HepG2 (cell line): ENCODE results near the gene KAT6B. TPM values are rescaled to one million over a fixed set of nuclear protein-coding genes. Genes with fewer than 3 reads are reported as not detected.

ENCODE experiments used
- EHMT2 ChIP-seq: fragments of 200-600 bp; sonication (generic); IDR thresholded peaks from 2 replicates; pipeline ENCODE4 v1.7.0; 2017; ENCODE audit warnings: antibody characterized with exemption, low read depth, low read length, borderline replicate concordance
- EP300 ChIP-seq, 3 experiments: sonication (generic) in 1 of 3; formaldehyde crosslinking in 1 of 3; IDR thresholded peaks; 2 replicates each; pipeline versions ENCODE4 v1.5.1 to v1.6.1; 2011 to 2020; ENCODE audit warnings: low read depth in 2 of 3, low read length in 2 of 3, borderline replicate concordance in 1 of 3, improper control_type of control experiment in 1 of 3, mild to moderate bottlenecking in 1 of 3, missing genetic modification reagents in 1 of 3, moderate library complexity in 1 of 3
- GFI1 ChIP-seq: sonication (generic); formaldehyde crosslinking; IDR thresholded peaks from 2 replicates; pipeline ENCODE4 v1.5.0; 2020; ENCODE audit warnings: missing genetic modification reagents, mild to moderate bottlenecking, borderline replicate concordance
- HMGXB4 ChIP-seq, 2 experiments: sonication (generic) in 1 of 2; formaldehyde crosslinking in 1 of 2; IDR thresholded peaks; 2 replicates each; pipeline versions ENCODE4 v1.4.0 to v1.6.1; 2018 to 2020; ENCODE audit warnings: missing genetic modification reagents in 2 of 2, borderline replicate concordance in 1 of 2, low read depth in 1 of 2, mild to moderate bottlenecking in 1 of 2, missing biosample characterization in 1 of 2
- NFIB ChIP-seq: sonication (generic); formaldehyde crosslinking; IDR thresholded peaks from 2 replicates; pipeline ENCODE4 v1.9.0; 2021; ENCODE audit warnings: missing genetic modification reagents, mild to moderate bottlenecking, borderline replicate concordance
- PCBP1 ChIP-seq: fragments of 200-400 bp; formaldehyde crosslinking; IDR thresholded peaks from 2 replicates; pipeline ENCODE4 v1.6.1; 2017; ENCODE audit warnings: mild to moderate bottlenecking, low read depth, low read length, borderline replicate concordance
- PHF20 ChIP-seq: sonication (generic); formaldehyde crosslinking; IDR thresholded peaks from 2 replicates; pipeline ENCODE4 v1.5.0; 2020; ENCODE audit warnings: mild to moderate bottlenecking, missing genetic modification reagents
- ZNF367 ChIP-seq: sonication (generic); formaldehyde crosslinking; IDR thresholded peaks from 2 replicates; pipeline ENCODE4 v1.4.0; 2020; ENCODE audit warnings: missing genetic modification reagents, borderline replicate concordance
- ZNF564 ChIP-seq: sonication (generic); formaldehyde crosslinking; IDR thresholded peaks from 2 replicates; pipeline ENCODE4 v1.8.1; 2023; ENCODE audit warnings: mild to moderate bottlenecking, missing genetic modification reagents
- ZNF589 ChIP-seq: sonication (generic); formaldehyde crosslinking; conservative IDR thresholded peaks from 2 replicates; pipeline ENCODE4 v1.8.0; 2022; ENCODE audit warnings: mild to moderate bottlenecking, moderate library complexity, missing genetic modification reagents
- polyA plus RNA-seq, 8 experiments: library from polyadenylated mRNA; depleted of rRNA in 3 of 8; stranded (reverse) in 7 of 8; unstranded in 1 of 8; fragments of >200 nt; fragmentation: Illumina TruSeq in 4 of 8; extraction: Trizol in 4 of 8; gene quantifications; 2 replicates each; pipeline versions ENCODE4 v1.2.1 to v1.2.3, GENCODE V29; 2011 to 2016; ENCODE audit warnings: low read depth in 4 of 8, missing spikeins in 1 of 8, mixed read lengths in 1 of 8; ENCODE audit not compliant: insufficient read depth in 1 of 8
- total RNA-seq, 5 experiments: library from RNA; depleted of rRNA; stranded (reverse); fragments of >200 nt; fragmentation: Illumina TruSeq; extraction: Trizol; gene quantifications; 2 replicates each; pipeline ENCODE4 v1.2.3, GENCODE V29; 2016; ENCODE audit warnings: low read depth in 1 of 5
- TF ChIP-seq, protein P1 (sequence below): sonication (generic); formaldehyde crosslinking; IDR thresholded peaks from 2 replicates; pipeline ENCODE4 v1.4.0; 2020; ENCODE audit warnings: missing genetic modification reagents

KAT6B gene
- total and polyA plus RNA-seq, 2 of the 13 experiments (the other 11 are each of a cell fraction or from before 2014, with no cell fraction given), result 3.0 to 9.5 TPM

GRCh38 chr10:74852381-74852780 lies 26.0 kb downstream of the KAT6B start (continued):
- TF ChIP-seq HMGXB4 (CRISPR knock-in tag; IDR thresholded peaks at IDR 0.05; ENCODE audit: borderline replicate concordance in 1 of 2, low read depth in 1 of 2), result no peak
- TF ChIP-seq, protein P1, sequence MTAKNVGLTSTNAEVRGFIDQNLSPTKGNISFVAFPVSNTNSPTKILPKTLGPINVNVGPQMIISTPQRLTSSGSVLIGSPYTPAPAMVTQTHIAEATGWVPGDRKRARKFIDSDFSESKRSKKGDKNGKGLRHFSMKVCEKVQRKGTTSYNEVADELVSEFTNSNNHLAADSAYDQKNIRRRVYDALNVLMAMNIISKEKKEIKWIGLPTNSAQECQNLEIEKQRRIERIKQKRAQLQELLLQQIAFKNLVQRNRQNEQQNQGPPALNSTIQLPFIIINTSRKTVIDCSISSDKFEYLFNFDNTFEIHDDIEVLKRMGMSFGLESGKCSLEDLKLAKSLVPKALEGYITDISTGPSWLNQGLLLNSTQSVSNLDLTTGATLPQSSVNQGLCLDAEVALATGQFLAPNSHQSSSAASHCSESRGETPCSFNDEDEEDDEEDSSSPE, result no peak
- TF ChIP-seq ZNF367 (CRISPR knock-in tag), result no peak
- no peak for TF ChIP-seq NFIB (CRISPR knock-in tag)
- TF ChIP-seq EHMT2, result no peak
- TF ChIP-seq ZNF564 (CRISPR knock-in tag), result no peak
- no peak for TF ChIP-seq PCBP1
- TF ChIP-seq GFI1, result no peak
- TF ChIP-seq PHF20, result no peak
- no peak for TF ChIP-seq EP300 (IDR thresholded peaks at IDR 0.05; ENCODE audit: low read depth in 2 of 2, low read length in 2 of 2)
- no peak for TF ChIP-seq EP300 (CRISPR knock-in tag; IDR thresholded peaks at IDR 0.05; ENCODE audit: borderline replicate concordance)
- no peak for TF ChIP-seq ZNF589 (CRISPR knock-in tag)
